BE2C (cell line): ENCODE measurements around the gene C10orf90.

Source experiments
- DNase-seq: peaks from one replicate; pipeline ENCODE4 v3.0.0-alpha.2; 2020
- H3K27me3 ChIP-seq: fragments of 250-450 bp; sonication (Bioruptor Pico); 2 replicates; pipeline ENCODE4 v1.5.1; 2020; ENCODE audit warnings: mild to moderate bottlenecking
- H3K36me3 ChIP-seq: fragments of 250-450 bp; sonication (Bioruptor Pico); 2 replicates; pipeline ENCODE4 v1.5.1; 2020; ENCODE audit warnings: mild to moderate bottlenecking
- H3K4me1 ChIP-seq: fragments of 250-450 bp; sonication (Bioruptor Pico); 2 replicates; pipeline ENCODE4 v1.5.1; 2020
- H3K4me3 ChIP-seq: 2 replicates; pipeline ENCODE4 v1.5.1; 2011; ENCODE audit warnings: low read depth, low read length
- H3K9me3 ChIP-seq: fragments of 250-450 bp; sonication (Bioruptor Pico); 2 replicates; pipeline ENCODE4 v1.5.1; 2020
- CTCF ChIP-seq: IDR thresholded peaks from 2 replicates; pipeline ENCODE4 v1.5.1; 2012; ENCODE audit warnings: mild to moderate bottlenecking, low read depth, low read length

The C10orf90 gene

GRCh38 chr10:126420567-126421300 is 249.8 kb downstream of the C10orf90 start:
- no peak for TF ChIP-seq CTCF
- no peaks in the 10 kb centered on the region for H3K36me3 ChIP-seq

DNA sequence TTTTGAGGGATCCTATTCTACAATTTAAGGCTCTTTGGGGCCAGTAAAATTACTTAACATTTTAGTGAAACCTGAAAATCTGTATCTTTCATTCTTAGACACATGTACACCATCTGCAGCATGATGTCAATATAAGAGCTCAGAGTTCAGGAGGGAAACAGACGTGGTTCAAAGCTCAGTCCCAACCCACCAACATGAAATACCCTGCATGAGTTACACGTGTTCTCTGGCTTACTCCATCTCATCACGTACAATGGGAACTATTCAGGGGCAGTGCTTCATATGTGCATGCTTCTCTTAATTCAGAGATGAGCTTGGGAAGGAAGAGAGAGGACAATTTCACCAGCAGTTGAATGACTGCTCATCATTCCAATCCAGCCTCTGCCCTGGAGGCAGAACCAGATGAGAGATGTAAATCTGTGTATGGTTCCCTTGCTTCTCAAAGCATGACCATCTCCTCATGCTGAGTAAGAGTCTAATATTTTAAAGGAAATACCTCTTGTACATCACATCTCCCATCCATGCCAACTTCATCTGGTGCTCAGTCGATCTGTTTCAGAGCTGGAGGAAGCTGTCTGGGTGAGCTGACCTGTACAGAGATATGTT is 253.2 kb downstream of the C10orf90 start:
- DNase-seq, result no peak
- no peaks in the 10 kb centered on the region for H3K9me3 ChIP-seq
- no peaks in the 10 kb centered on the region for H3K36me3 ChIP-seq
- no peaks in the 10 kb centered on the region for H3K27me3 ChIP-seq
- no peak overlapping the region for H3K4me3 ChIP-seq
- TF ChIP-seq CTCF, result no peak
- H3K4me1 ChIP-seq, result no peaks in the 10 kb centered on the region

More at GRCh38 chr10:126420567-126421300, 249.8 kb downstream of the C10orf90 start:
- Histone ChIP-seq H3K4me1 (no peaks in the 10 kb centered on the region), H3K27me3 (no peaks in the 10 kb centered on the region), H3K4me3 (no peak overlapping the region), H3K9me3 (no peaks in the 10 kb centered on the region)
- DNase-seq, result no peak

DNA sequence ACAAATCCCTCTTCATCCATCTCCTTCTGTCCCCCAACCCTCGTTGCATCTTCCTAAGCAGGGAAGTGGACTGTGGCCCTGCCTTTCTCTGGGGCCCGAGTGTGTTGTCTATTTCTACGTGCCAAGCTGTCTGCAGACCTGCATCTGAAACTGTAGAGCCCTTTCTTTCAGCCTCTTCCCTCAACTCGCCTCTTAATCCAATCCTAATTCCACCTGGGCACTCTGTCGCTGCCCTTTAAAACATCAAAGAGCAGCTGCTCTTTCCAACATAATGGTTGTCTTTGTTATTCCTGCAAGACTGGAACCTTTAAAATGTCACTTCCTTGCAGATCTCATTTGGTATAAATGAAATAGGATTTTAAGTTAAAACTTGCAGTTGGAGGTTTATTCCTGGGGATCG is 260.7 kb downstream of the C10orf90 start:
- Histone ChIP-seq H3K9me3 (no peaks in the 10 kb centered on the region), H3K36me3 (no peaks in the 10 kb centered on the region), H3K4me3 (no peak overlapping the region), H3K27me3 (no peaks in the 10 kb centered on the region), H3K4me1 (no peaks in the 10 kb centered on the region)
- TF ChIP-seq CTCF, result no peak
- DNase-seq, result no peak

DNA sequence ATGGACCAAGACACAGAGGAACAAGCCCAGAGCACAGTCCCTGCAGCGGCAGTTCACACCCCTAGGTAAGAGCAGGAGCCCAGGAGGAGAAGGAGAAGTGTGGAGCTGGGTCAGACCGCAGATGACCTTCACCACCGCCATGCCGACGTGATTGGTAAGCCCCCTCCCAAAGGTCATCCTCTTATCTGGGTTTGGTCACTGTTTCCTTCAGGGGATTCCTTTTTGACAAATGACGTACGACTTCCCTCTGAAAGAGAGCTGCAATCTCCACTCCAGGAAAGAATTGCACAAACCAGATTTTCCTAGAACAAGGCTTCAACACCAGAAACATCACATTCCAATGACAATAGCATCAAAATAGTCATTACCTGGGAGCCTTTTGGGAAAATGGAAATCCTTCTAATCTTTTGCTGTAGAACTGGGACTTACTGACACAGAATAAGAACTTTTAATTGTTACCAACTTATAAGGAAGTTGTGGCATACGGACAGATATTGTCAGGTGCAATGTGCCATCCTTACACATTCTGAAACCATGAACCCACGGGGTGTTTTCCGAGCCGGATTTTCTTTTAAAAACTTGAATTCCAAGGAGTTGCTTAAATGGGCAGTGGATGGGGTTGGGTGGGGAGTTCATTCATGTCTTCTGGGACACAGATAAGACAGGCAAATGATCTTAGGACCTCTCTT is 261.4 kb downstream of the C10orf90 start:
- no peaks in the 10 kb centered on the region for H3K27me3 ChIP-seq

GRCh38 chr10:126407831-126408230 is 262.7 kb downstream of the C10orf90 start:
- no peak overlapping the region for H3K4me3 ChIP-seq
- no peaks in the 10 kb centered on the region for H3K36me3 ChIP-seq
- H3K9me3 ChIP-seq, result no peaks in the 10 kb centered on the region
- no peak for TF ChIP-seq CTCF
- peaks cover 12% of the 10 kb centered on the region for H3K4me1 ChIP-seq
- DNase-seq, result no peak
- no peaks in the 10 kb centered on the region for H3K27me3 ChIP-seq

More for the DNA sequence above, 261.4 kb downstream of the C10orf90 start:
- DNase-seq, result no peak
- no peaks in the 10 kb centered on the region for H3K9me3 ChIP-seq
- H3K36me3 ChIP-seq, result no peaks in the 10 kb centered on the region
- H3K4me1 ChIP-seq, result peaks cover 2% of the 10 kb centered on the region; the same call in 1 of the 2 replicates
- no peak for TF ChIP-seq CTCF
- no peak overlapping the region for H3K4me3 ChIP-seq
